H1 (cell line): ENCODE data around the gene PAFAH1B1. TPM values are rescaled to one million over a fixed set of nuclear protein-coding genes. Genes with fewer than 3 reads are reported as not detected.

ENCODE experiments used
- CTCF ChIA-PET: fragments of 300-600 bp; sonication (Branson Sonifier 250); formaldehyde crosslinking; loops from one replicate; lab custom pipeline; 2021; ENCODE audit not compliant: partially characterized antibody; lab: Charles Lee
- POLR2A ChIA-PET: fragments of 300-600 bp; sonication (Branson Sonifier 250); formaldehyde crosslinking; loops from one replicate; lab custom pipeline; 2021; ENCODE audit warnings: inconsistent platforms; ENCODE audit not compliant: partially characterized antibody; lab: Charles Lee
- DNase-seq, 2 experiments: peaks; one replicate each; pipeline versions ENCODE4 v3.0.0 to v3.0.0-alpha.2; 2010 to 2022; ENCODE audit warnings: low spot score in 2 of 2, low read depth in 1 of 2, mixed read lengths in 1 of 2
- FAIRE-seq: peaks from 2 replicates; lab custom pipeline; 2011; peaks lifted over from hg19 to GRCh38; lab: Jason Lieb, UNC
- H2AFZ ChIP-seq: 2 replicates; pipeline ENCODE4 v1.8.1; 2012; ENCODE audit warnings: low read length, inconsistent platforms
- H2AK5ac ChIP-seq: 2 replicates; pipeline ENCODE4 v1.6.1; 2013; ENCODE audit warnings: low read depth, low read length
- H2BK120ac ChIP-seq: replicated peaks from 2 replicates; pipeline ENCODE3; 2013; ENCODE audit warnings: low read depth, low read length, inconsistent platforms
- H2BK12ac ChIP-seq: 2 replicates; pipeline ENCODE4 v1.6.1; 2013; ENCODE audit warnings: low read depth, low read length
- H2BK15ac ChIP-seq: 2 replicates; pipeline ENCODE4 v1.6.1; 2013; ENCODE audit warnings: low read length
- H2BK20ac ChIP-seq: 2 replicates; pipeline ENCODE4 v1.6.1; 2013; ENCODE audit warnings: low read length
- H2BK5ac ChIP-seq: 2 replicates; pipeline ENCODE4 v1.6.1; 2013; ENCODE audit warnings: low read depth, low read length
- H3K14ac ChIP-seq: 2 replicates; pipeline ENCODE4 v1.6.1; 2013; ENCODE audit warnings: inconsistent platforms; ENCODE audit not compliant: insufficient read length
- H3K18ac ChIP-seq: 2 replicates; pipeline ENCODE4 v1.6.1; 2013; ENCODE audit warnings: low read length; ENCODE audit errors: extremely low read depth
- H3K23ac ChIP-seq: 2 replicates; pipeline ENCODE4 v1.6.1; 2013; ENCODE audit warnings: inconsistent platforms; ENCODE audit not compliant: insufficient read length
- H3K23me2 ChIP-seq: 2 replicates; pipeline ENCODE4 v1.6.1; 2013; ENCODE audit warnings: low read depth, low read length
- H3K27ac ChIP-seq: 2 replicates; pipeline ENCODE4 v1.6.1; 2011; ENCODE audit warnings: low read depth, low read length, inconsistent platforms
- H3K27me3 ChIP-seq, 4 experiments: replicated peaks in 1 of 4; 1 replicate in 1 of 4; 2 replicates in 3 of 4; pipeline versions ENCODE4 v1.6.1 to v1.8.1; 2011 to 2013; ENCODE audit warnings: low read length in 3 of 4, mild to moderate bottlenecking in 3 of 4, inconsistent platforms in 2 of 4, mixed read lengths in 2 of 4, moderate library complexity in 1 of 4; ENCODE audit not compliant: control insufficient read depth in 3 of 4, insufficient read depth in 3 of 4; ENCODE audit errors: extremely low read depth in 1 of 4
- H3K36me3 ChIP-seq, 4 experiments: 2 replicates each; pipeline versions ENCODE4 v1.6.1 to v1.8.1; 2011 to 2013; ENCODE audit warnings: mild to moderate bottlenecking in 4 of 4, low read length in 3 of 4, moderate library complexity in 2 of 4, control low read depth in 1 of 4, inconsistent platforms in 1 of 4; ENCODE audit not compliant: insufficient read depth in 4 of 4, control insufficient read depth in 2 of 4
- H3K4ac ChIP-seq: replicated peaks from 2 replicates; pipeline ENCODE3; 2013; ENCODE audit warnings: low read length, low read depth, mixed read lengths, inconsistent platforms; ENCODE audit not compliant: insufficient read length
- H3K4me1 ChIP-seq, 4 experiments: replicated peaks in 1 of 4; 1 replicate in 1 of 4; 2 replicates in 3 of 4; pipeline versions ENCODE4 v1.6.1 to v1.8.1; 2011 to 2013; ENCODE audit warnings: low read length in 3 of 4, inconsistent platforms in 2 of 4, mixed read lengths in 1 of 4; ENCODE audit not compliant: insufficient read depth in 4 of 4, control insufficient read depth in 3 of 4
- H3K4me2 ChIP-seq, 2 experiments: 2 replicates each; pipeline versions ENCODE4 v1.6.1 to v1.8.1; 2011 to 2013; ENCODE audit warnings: low read depth in 2 of 2, low read length in 2 of 2, control low read depth in 1 of 2, inconsistent platforms in 1 of 2, mild to moderate bottlenecking in 1 of 2; ENCODE audit not compliant: insufficient read depth in 1 of 2
- H3K4me3 ChIP-seq, 4 experiments: fragments of 200-600, 300-600 bp in 1 of 4; sonication (generic), shearing (Covaris generic), sonication (Bioruptor Twin) in 1 of 4; 2 replicates each; pipeline versions ENCODE4 v1.5.1 to v1.8.1; 2011 to 2016; ENCODE audit warnings: low read length in 4 of 4, low read depth in 3 of 4, control low read depth in 2 of 4, inconsistent platforms in 2 of 4, mild to moderate bottlenecking in 2 of 4, mixed read lengths in 1 of 4, moderate library complexity in 1 of 4; ENCODE audit not compliant: insufficient read depth in 2 of 4; ENCODE audit errors: extremely low read depth in 1 of 4
- H3K56ac ChIP-seq: replicated peaks from 2 replicates; pipeline ENCODE3; 2013; ENCODE audit warnings: low read depth, mild to moderate bottlenecking, mixed read lengths, low read length, inconsistent platforms; ENCODE audit not compliant: insufficient read length
- H3K79me1 ChIP-seq: 2 replicates; pipeline ENCODE4 v1.6.1; 2013; ENCODE audit warnings: low read depth, low read length, control low read depth
- H3K79me2 ChIP-seq, 2 experiments: 2 replicates each; pipeline versions ENCODE4 v1.6.1 to v1.8.1; 2012 to 2013; ENCODE audit warnings: low read length in 2 of 2, mild to moderate bottlenecking in 2 of 2, inconsistent platforms in 1 of 2; ENCODE audit not compliant: insufficient read depth in 2 of 2, control insufficient read depth in 1 of 2
- H3K9ac ChIP-seq, 4 experiments: replicated peaks in 1 of 4; 1 replicate in 1 of 4; 2 replicates in 3 of 4; pipeline versions ENCODE4 v1.6.1 to v1.8.1; 2011 to 2013; ENCODE audit warnings: low read depth in 3 of 4, low read length in 3 of 4, control low read depth in 2 of 4, mild to moderate bottlenecking in 2 of 4, moderate library complexity in 2 of 4, inconsistent platforms in 1 of 4; ENCODE audit errors: extremely low read depth in 1 of 4
- H3K9me3 ChIP-seq, 2 experiments: 2 replicates each; pipeline versions ENCODE4 v1.6.1 to v1.8.1; 2012 to 2013; ENCODE audit warnings: mild to moderate bottlenecking in 2 of 2, moderate library complexity in 2 of 2, control low read depth in 1 of 2, inconsistent platforms in 1 of 2, low read depth in 1 of 2, low read length in 1 of 2, mixed read lengths in 1 of 2; ENCODE audit not compliant: insufficient read depth in 2 of 2
- H4K20me1 ChIP-seq, 2 experiments: replicated peaks in 1 of 2; 2 replicates each; pipeline versions ENCODE3 to v1.8.1; 2011 to 2013; ENCODE audit warnings: inconsistent platforms in 2 of 2, low read length in 2 of 2, mild to moderate bottlenecking in 1 of 2; ENCODE audit not compliant: insufficient read depth in 2 of 2, control insufficient read depth in 1 of 2
- H4K5ac ChIP-seq: 2 replicates; pipeline ENCODE4 v1.6.1; 2013; ENCODE audit warnings: low read length, low read depth, mixed read lengths, inconsistent platforms; ENCODE audit not compliant: insufficient read length
- H4K8ac ChIP-seq: 2 replicates; pipeline ENCODE4 v1.8.0; 2013; ENCODE audit warnings: mild to moderate bottlenecking, moderate library complexity, low read length, inconsistent platforms; ENCODE audit not compliant: insufficient read depth; ENCODE audit errors: extremely low read depth
- H4K91ac ChIP-seq: replicated peaks from 2 replicates; pipeline ENCODE3; 2013; ENCODE audit warnings: low read length, mixed read lengths, inconsistent platforms; ENCODE audit not compliant: insufficient read length
- BACH1 ChIP-seq: IDR thresholded peaks from 2 replicates; pipeline ENCODE4 v1.6.1; 2012; ENCODE audit warnings: low read length, improper control_type of control experiment
- CHD1 ChIP-seq: IDR thresholded peaks from 2 replicates; pipeline ENCODE4 v1.6.1; 2012; ENCODE audit warnings: low read depth, low read length, improper control_type of control experiment
- FOSL1 ChIP-seq: IDR thresholded peaks from 2 replicates; pipeline ENCODE4 v1.6.1; 2011; ENCODE audit warnings: mild to moderate bottlenecking, low read depth, low read length, moderate library complexity; ENCODE audit not compliant: insufficient read depth
- GABPA ChIP-seq: IDR thresholded peaks from 2 replicates; pipeline ENCODE4 v1.6.1; 2011; ENCODE audit warnings: mild to moderate bottlenecking, low read length, moderate library complexity, borderline replicate concordance; ENCODE audit not compliant: insufficient read depth
- JUND ChIP-seq: IDR thresholded peaks from 2 replicates; pipeline ENCODE4 v1.6.1; 2011; ENCODE audit warnings: mild to moderate bottlenecking, improper control_type of control experiment, low read length
- KDM4A ChIP-seq: IDR thresholded peaks from one replicate; pipeline ENCODE4 v1.7.1; 2012; ENCODE audit warnings: low read depth, mild to moderate bottlenecking, moderate library complexity, low read length, inconsistent platforms; ENCODE audit not compliant: severe bottlenecking
- MAFK ChIP-seq: IDR thresholded peaks from 2 replicates; pipeline ENCODE4 v1.6.1; 2012; ENCODE audit warnings: low read depth, mild to moderate bottlenecking, improper control_type of control experiment, low read length
- RNF2 ChIP-seq: fragments of 200-900, 300-1000 bp; sonication (generic); IDR thresholded peaks from 2 replicates; pipeline ENCODE4 v1.7.1; 2016; ENCODE audit warnings: borderline replicate concordance, low read depth, mild to moderate bottlenecking, antibody characterized with exemption, low read length; ENCODE audit not compliant: poor library complexity, severe bottlenecking; ENCODE audit errors: missing control alignments
- SP1 ChIP-seq: IDR thresholded peaks from 2 replicates; pipeline ENCODE4 v1.6.1; 2011; ENCODE audit warnings: low read depth, low read length
- SP2 ChIP-seq: IDR thresholded peaks from 2 replicates; pipeline ENCODE4 v1.6.1; 2012; ENCODE audit warnings: mild to moderate bottlenecking, low read length, inconsistent platforms
- SP4 ChIP-seq: IDR thresholded peaks from 2 replicates; pipeline ENCODE4 v1.6.1; 2012; ENCODE audit warnings: low read length, inconsistent platforms
- TBP ChIP-seq: IDR thresholded peaks from 2 replicates; pipeline ENCODE4 v1.6.1; 2011; ENCODE audit warnings: low read depth, low read length, improper control_type of control experiment
- TCF12 ChIP-seq: IDR thresholded peaks from 2 replicates; pipeline ENCODE4 v1.6.1; 2011; ENCODE audit warnings: low read depth, mild to moderate bottlenecking, low read length
- TEAD4 ChIP-seq: IDR thresholded peaks from 2 replicates; pipeline ENCODE4 v1.6.1; 2012; ENCODE audit warnings: low read depth, low read length, inconsistent platforms, mixed read lengths
- WGBS, 2 experiments: shearing (Covaris generic) in 1 of 2; methylation state at CpG; one replicate each; pipeline versions ENCODE4 v1.1.6 to v1.1.7; 2013 to 2015; ENCODE audit warnings: low lambda C conversion rate in 2 of 2, mixed read lengths in 2 of 2, inconsistent platforms in 1 of 2, low coverage in 1 of 2, missing lambda C conversion rate in 1 of 2; ENCODE audit not compliant: insufficient replicate concordance in 2 of 2, insufficient coverage in 1 of 2, insufficient read length in 1 of 2; ENCODE audit errors: extremely low coverage in 1 of 2, missing lambda C conversion rate in 1 of 2; 5-methylcytosine and 5-hydroxymethylcytosine counted together
- polyA plus RNA-seq, 7 experiments: library from polyadenylated mRNA; depleted of rRNA in 3 of 7; stranded (reverse) in 5 of 7; unstranded in 2 of 7; fragments of >200 nt in 5 of 7; fragments of 200-250 nt in 2 of 7; gene quantifications; 1 replicate in 5 of 7; 2 replicates in 1 of 7; 4 replicates in 1 of 7; pipeline versions ENCODE4 v1.2.1 to v1.2.3, GENCODE V29; 2011 to 2013; ENCODE audit warnings: missing spikeins in 2 of 7, mixed read lengths in 2 of 7
- total RNA-seq: library from RNA; stranded (reverse); fragmentation: NEBNext Ultra II Directional; extraction: Animal tissue kit (Norgen Biotek cat#: 25700); gene quantifications from 2 replicates; pipeline ENCODE4 v1.2.1, GENCODE V29; 2021
- TF ChIP-seq, protein P1 (sequence below): IDR thresholded peaks from 2 replicates; pipeline ENCODE4 v1.6.1; 2011; ENCODE audit warnings: low read depth, mild to moderate bottlenecking, low read length; ENCODE audit not compliant: insufficient read depth

PAFAH1B1 gene
- total and polyA plus RNA-seq, 2 of the 8 experiments (the other 6 are each of a cell fraction or from before 2014, with no cell fraction given), result 42.0 to 152 TPM

DNA sequence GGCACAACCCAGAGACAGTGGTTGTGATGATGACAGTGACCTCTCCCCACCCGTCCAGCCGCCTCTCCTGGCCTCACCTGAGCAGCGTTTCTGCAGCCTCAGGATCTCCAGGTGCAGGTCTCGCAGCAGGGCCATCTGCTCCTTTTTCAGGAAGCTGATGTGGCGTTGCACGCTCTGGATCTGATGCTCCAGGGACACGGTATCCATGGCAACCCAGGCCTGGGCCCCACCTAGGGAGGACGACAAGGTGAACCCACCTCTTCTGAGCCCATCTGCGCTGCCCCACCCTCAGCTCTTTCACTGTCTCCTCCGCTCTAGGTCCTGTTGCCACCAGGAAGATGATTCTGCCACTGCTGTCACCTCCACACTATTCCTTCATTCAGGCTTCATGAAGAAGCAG lies 141.5 kb downstream of the PAFAH1B1 start:
- H3K4me2 ChIP-seq, result no peak overlapping the region
- no peak overlapping the region for H2BK15ac ChIP-seq
- no peak overlapping the region for H2BK12ac ChIP-seq
- no peaks in the 10 kb centered on the region; the same call in 1 of the 2 replicates for H3K23me2 ChIP-seq
- H4K91ac ChIP-seq, result no peak overlapping the region
- no peak overlapping the region for H3K27ac ChIP-seq
- TF ChIP-seq KDM4A, result no peak
- no peak for TF ChIP-seq TBP
- TF ChIP-seq BACH1, result no peak
- TF ChIP-seq FOSL1, result no peak
- no peak for TF ChIP-seq TEAD4
- no peak for TF ChIP-seq TCF12
- no peak for TF ChIP-seq MAFK
- TF ChIP-seq RNF2, result no peak
- TF ChIP-seq SP4, result no peak
- no peak for TF ChIP-seq GABPA
- TF ChIP-seq SP1, result no peak
- TF ChIP-seq SP2, result no peak
- TF ChIP-seq, protein P1, sequence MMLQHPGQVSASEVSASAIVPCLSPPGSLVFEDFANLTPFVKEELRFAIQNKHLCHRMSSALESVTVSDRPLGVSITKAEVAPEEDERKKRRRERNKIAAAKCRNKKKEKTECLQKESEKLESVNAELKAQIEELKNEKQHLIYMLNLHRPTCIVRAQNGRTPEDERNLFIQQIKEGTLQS, result no peak
- no peak for TF ChIP-seq CHD1
- TF ChIP-seq JUND, result no peak
- TF ChIP-seq, all 59 proteins: peak for 0
- Histone ChIP-seq H4K5ac (no peak overlapping the region), H3K14ac (no peak overlapping the region), H2BK20ac (no peak overlapping the region), H3K56ac (no peak overlapping the region), H3K79me1 (no peaks in the 10 kb centered on the region), H2AK5ac (no peak overlapping the region), H4K20me1 (peaks cover 2 to 3% of the 10 kb centered on the region in 2 experiments), H3K79me2 (no peaks in the 10 kb centered on the region), H4K8ac (no peak overlapping the region), H3K27me3 (no peaks in the 10 kb centered on the region), H2BK120ac (no peak overlapping the region), H3K23ac (no peak overlapping the region), H3K4ac (no peak overlapping the region), H3K9ac (no peak overlapping the region), H3K4me3 (no peak overlapping the region), H3K36me3 (peaks cover 0 to 7% (median 1%) of the 10 kb centered on the region in 4 experiments; a peak in 3 of 8 replicates), H3K9me3 (no peaks in the 10 kb centered on the region), H2AFZ (no peak overlapping the region), H3K4me1 (no peaks in the 10 kb centered on the region), H2BK5ac (no peak overlapping the region), H3K18ac (no peak overlapping the region)
- ChIA-PET CTCF (interaction anchor here (0.7 to 2.0 kb wide), 2 partner anchors 12 to 16 kb away, joined by 4 to 6 read pairs; no protein-coding TSS in a partner anchor), POLR2A (interaction anchor here (1.4 to 1.5 kb wide), 2 partner anchors 10 to 24 kb away, joined by 3 to 6 read pairs; no protein-coding TSS in a partner anchor)
- DNase-seq, result no peak
- no peak for FAIRE-seq
- 90% methylated on average over 10 of the region's 10 CpGs; no CpG with 5 or more reads in 1 of the 2 experiments for WGBS, 2 experiments
